ENCODE data around the gene CHKB.

The CHKB gene

DNA sequence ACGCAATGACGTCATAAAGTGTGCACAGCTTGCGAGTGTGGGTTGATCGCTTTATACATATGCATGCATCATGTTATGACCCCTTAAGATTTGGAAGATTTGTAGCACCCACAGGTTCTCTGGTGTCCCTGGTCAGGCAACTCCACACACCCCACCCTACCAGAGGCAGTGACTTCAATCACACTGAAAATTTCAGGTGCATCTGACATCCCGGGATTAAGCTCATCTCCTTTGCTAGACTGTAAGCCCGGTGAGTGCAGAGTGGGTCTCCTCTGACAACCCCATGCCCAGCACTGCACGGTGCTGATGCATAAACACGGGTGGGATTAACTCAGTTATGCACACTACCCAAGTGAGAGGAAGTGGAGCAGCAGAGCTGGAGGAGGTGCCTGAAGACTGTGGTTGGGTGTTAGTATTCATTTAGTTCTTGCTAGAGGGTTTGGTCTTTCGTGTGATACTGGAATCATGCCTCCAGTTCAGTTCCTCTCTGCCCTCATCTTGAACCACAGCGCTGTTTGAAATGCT is 38.8 kb upstream of the CHKB start (continued):
- no peak for TF ChIP-seq ZNF560 (tag by site-specific recombination; IDR thresholded peaks at IDR 0.05; ENCODE audit: borderline replicate concordance)
- TF ChIP-seq ZNF473 (tag by site-specific recombination; IDR thresholded peaks at IDR 0.05): no peak
- TF ChIP-seq, protein P1, sequence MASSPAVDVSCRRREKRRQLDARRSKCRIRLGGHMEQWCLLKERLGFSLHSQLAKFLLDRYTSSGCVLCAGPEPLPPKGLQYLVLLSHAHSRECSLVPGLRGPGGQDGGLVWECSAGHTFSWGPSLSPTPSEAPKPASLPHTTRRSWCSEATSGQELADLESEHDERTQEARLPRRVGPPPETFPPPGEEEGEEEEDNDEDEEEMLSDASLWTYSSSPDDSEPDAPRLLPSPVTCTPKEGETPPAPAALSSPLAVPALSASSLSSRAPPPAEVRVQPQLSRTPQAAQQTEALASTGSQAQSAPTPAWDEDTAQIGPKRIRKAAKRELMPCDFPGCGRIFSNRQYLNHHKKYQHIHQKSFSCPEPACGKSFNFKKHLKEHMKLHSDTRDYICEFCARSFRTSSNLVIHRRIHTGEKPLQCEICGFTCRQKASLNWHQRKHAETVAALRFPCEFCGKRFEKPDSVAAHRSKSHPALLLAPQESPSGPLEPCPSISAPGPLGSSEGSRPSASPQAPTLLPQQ (tag by site-specific recombination; IDR thresholded peaks at IDR 0.05): no peak
- TF ChIP-seq ZNF768 (tag by site-specific recombination; IDR thresholded peaks at IDR 0.05): no peak
- TF ChIP-seq ZBTB20 (tag by site-specific recombination; IDR thresholded peaks at IDR 0.05): peak; percentile 71; the same call in 1 of the 2 replicates
- TF ChIP-seq EGR2 (tag by site-specific recombination; IDR thresholded peaks at IDR 0.05; ENCODE audit: low read depth): 0 out of 2 replicates have a peak, but pooled peaks have one; percentile 8
- peak; percentile 27; the same call in 1 of the 2 replicates for TF ChIP-seq ZFHX2 (tag by site-specific recombination; conservative IDR thresholded peaks at IDR 0.05)
- TF ChIP-seq ZNF239 (tag by site-specific recombination; IDR thresholded peaks at IDR 0.05): no peak
- TF ChIP-seq ZNF629 (tag by site-specific recombination; IDR thresholded peaks at IDR 0.05): peak; percentile 86; the same call in 1 of the 2 replicates
- TF ChIP-seq ZFP69B (tag by site-specific recombination; IDR thresholded peaks at IDR 0.05): no peak
- TF ChIP-seq KLF10 (tag by site-specific recombination; IDR thresholded peaks at IDR 0.05): no peak
- TF ChIP-seq GFI1B (tag by site-specific recombination; IDR thresholded peaks at IDR 0.05): no peak
- TF ChIP-seq, protein P2, sequence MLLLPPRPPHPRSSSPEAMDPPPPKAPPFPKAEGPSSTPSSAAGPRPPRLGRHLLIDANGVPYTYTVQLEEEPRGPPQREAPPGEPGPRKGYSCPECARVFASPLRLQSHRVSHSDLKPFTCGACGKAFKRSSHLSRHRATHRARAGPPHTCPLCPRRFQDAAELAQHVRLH (tag by site-specific recombination; IDR thresholded peaks at IDR 0.05): no peak
- TF ChIP-seq, protein P3, sequence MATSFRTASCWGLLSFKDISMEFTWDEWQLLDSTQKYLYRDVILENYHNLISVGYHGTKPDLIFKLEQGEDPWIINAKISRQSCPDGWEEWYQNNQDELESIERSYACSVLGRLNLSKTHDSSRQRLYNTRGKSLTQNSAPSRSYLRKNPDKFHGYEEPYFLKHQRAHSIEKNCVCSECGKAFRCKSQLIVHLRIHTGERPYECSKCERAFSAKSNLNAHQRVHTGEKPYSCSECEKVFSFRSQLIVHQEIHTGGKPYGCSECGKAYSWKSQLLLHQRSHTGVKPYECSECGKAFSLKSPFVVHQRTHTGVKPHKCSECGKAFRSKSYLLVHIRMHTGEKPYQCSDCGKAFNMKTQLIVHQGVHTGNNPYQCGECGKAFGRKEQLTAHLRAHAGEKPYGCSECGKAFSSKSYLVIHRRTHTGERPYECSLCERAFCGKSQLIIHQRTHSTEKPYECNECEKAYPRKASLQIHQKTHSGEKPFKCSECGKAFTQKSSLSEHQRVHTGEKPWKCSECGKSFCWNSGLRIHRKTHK (tag by site-specific recombination; IDR thresholded peaks at IDR 0.05): no peak
- 0 out of 2 replicates have a peak, but pooled peaks have one; percentile 6 for TF ChIP-seq SP2 (tag by site-specific recombination; IDR thresholded peaks at IDR 0.05)
- TF ChIP-seq, protein P4, sequence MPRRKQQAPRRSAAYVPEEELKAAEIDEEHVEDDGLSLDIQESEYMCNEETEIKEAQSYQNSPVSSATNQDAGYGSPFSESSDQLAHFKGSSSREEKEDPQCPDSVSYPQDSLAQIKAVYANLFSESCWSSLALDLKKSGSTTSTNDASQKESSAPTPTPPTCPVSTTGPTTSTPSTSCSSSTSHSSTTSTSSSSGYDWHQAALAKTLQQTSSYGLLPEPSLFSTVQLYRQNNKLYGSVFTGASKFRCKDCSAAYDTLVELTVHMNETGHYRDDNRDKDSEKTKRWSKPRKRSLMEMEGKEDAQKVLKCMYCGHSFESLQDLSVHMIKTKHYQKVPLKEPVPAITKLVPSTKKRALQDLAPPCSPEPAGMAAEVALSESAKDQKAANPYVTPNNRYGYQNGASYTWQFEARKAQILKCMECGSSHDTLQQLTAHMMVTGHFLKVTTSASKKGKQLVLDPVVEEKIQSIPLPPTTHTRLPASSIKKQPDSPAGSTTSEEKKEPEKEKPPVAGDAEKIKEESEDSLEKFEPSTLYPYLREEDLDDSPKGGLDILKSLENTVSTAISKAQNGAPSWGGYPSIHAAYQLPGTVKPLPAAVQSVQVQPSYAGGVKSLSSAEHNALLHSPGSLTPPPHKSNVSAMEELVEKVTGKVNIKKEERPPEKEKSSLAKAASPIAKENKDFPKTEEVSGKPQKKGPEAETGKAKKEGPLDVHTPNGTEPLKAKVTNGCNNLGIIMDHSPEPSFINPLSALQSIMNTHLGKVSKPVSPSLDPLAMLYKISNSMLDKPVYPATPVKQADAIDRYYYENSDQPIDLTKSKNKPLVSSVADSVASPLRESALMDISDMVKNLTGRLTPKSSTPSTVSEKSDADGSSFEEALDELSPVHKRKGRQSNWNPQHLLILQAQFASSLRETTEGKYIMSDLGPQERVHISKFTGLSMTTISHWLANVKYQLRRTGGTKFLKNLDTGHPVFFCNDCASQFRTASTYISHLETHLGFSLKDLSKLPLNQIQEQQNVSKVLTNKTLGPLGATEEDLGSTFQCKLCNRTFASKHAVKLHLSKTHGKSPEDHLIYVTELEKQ (tag by site-specific recombination; IDR thresholded peaks at IDR 0.05; ENCODE audit: borderline replicate concordance): peak; percentile 47; the same call in 1 of the 2 replicates
- no peak for TF ChIP-seq ZNF114 (tag by site-specific recombination; IDR thresholded peaks at IDR 0.05)
- TF ChIP-seq ZNF391 (tag by site-specific recombination; IDR thresholded peaks at IDR 0.05; ENCODE audit: borderline replicate concordance, low read depth): no peak

DNA sequence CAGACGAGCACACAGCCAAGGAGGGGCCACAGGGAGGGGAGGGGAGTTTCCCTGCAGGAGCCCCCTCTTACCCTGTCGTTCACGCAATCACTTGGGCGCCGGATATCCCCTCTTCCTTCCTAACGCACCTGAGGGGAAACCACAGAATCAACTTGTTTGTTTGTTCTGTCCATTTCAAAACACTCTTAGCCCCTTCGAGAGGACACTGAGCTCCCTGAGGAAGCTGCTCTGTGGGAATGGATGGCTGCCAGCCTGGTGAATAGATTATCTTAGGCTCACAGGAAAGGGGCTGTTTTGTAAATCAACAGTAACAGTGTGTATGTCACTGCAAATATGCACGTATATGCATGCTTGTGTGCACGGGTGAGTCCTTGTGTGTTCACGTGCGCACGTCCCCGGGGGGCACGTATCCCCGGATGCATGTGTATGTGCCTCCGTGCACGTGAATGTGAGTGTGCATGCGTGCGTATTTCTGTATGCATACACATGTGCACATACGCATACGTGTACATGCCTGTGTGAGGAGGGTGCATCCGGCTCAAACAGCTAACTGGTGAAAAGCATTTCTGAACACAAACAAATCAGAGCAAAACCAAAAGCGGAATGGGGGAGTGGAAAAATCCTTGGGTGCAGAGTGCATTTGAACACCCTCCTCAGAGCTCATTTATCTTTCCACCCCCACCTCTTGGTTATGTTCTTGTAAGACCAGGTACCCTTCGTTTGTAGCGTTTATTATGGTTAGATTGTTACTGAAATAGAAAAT is 38.1 kb upstream of the CHKB start:
- POLR2A ChIA-PET: interaction anchor here (0.5 to 1.9 kb wide), 5 partner anchors 38 to 262 kb away, joined by 3 to 13 read pairs (median 6); partner anchors contain the start of genes CHKB, LMF2, NCAPH2 and SCO2
- H3K4me3 ChIP-seq (ENCODE audit: low read depth, low read length): no peak overlapping the region
- H3K36me3 ChIP-seq (ENCODE audit: control insufficient read depth in 2 of 2, insufficient read depth in 1 of 2, low read length in 2 of 2): peaks cover 0 to 9% of the 10 kb centered on the region in 2 experiments; a peak in 1 of 3 replicates
- H3K27ac ChIP-seq (ENCODE audit: extremely low read depth, low read depth, low read length): no peak overlapping the region
- CTCF ChIA-PET: interaction anchor here (0.6 to 4.5 kb wide), 30 partner anchors 8 to 394 kb away, joined by 3 to 24 read pairs (median 4); partner anchors contain the start of genes LMF2, NCAPH2 and SYCE3
- H3K4me1 ChIP-seq (ENCODE audit: control insufficient read depth, insufficient read depth, low read length): peaks cover 7% of the 10 kb centered on the region; the same call in 1 of the 2 replicates
- H3K9me3 ChIP-seq (ENCODE audit: control insufficient read depth, insufficient read depth, low read depth, low read length): no peaks in the 10 kb centered on the region
- TF ChIP-seq MEIS1 (CRISPR knock-in tag; IDR thresholded peaks at IDR 0.05; ENCODE audit: borderline replicate concordance): no peak
- no peak for TF ChIP-seq ZNF223 (tag by site-specific recombination; IDR thresholded peaks at IDR 0.05)
- no peak for TF ChIP-seq ZNF423 (tag by site-specific recombination; IDR thresholded peaks at IDR 0.05)
- TF ChIP-seq ZNF2 (tag by site-specific recombination; IDR thresholded peaks at IDR 0.05): peak; percentile 10; the same call in 1 of the 2 replicates
- TF ChIP-seq ZNF792 (tag by site-specific recombination; IDR thresholded peaks at IDR 0.05): no peak
- TF ChIP-seq, protein P5, sequence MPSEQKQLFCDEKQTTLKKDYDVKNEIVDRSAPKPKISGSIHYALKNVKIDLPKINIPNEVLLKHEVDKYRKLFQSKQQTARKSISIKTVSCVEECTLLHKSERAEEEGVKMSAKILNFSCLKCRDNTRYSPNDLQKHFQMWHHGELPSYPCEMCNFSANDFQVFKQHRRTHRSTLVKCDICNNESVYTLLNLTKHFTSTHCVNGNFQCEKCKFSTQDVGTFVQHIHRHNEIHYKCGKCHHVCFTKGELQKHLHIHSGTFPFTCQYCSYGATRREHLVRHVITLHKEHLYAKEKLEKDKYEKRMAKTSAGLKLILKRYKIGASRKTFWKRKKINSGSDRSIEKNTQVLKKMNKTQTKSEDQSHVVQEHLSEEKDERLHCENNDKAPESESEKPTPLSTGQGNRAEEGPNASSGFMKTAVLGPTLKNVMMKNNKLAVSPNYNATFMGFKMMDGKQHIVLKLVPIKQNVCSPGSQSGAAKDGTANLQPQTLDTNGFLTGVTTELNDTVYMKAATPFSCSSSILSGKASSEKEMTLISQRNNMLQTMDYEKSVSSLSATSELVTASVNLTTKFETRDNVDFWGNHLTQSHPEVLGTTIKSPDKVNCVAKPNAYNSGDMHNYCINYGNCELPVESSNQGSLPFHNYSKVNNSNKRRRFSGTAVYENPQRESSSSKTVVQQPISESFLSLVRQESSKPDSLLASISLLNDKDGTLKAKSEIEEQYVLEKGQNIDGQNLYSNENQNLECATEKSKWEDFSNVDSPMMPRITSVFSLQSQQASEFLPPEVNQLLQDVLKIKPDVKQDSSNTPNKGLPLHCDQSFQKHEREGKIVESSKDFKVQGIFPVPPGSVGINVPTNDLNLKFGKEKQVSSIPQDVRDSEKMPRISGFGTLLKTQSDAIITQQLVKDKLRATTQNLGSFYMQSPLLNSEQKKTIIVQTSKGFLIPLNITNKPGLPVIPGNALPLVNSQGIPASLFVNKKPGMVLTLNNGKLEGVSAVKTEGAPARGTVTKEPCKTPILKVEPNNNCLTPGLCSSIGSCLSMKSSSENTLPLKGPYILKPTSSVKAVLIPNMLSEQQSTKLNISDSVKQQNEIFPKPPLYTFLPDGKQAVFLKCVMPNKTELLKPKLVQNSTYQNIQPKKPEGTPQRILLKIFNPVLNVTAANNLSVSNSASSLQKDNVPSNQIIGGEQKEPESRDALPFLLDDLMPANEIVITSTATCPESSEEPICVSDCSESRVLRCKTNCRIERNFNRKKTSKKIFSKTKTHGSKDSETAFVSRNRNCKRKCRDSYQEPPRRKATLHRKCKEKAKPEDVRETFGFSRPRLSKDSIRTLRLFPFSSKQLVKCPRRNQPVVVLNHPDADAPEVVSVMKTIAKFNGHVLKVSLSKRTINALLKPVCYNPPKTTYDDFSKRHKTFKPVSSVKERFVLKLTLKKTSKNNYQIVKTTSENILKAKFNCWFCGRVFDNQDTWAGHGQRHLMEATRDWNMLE (tag by site-specific recombination; conservative IDR thresholded peaks at IDR 0.05; ENCODE audit: low read depth): no peak
- TF ChIP-seq ZNF629 (tag by site-specific recombination; IDR thresholded peaks at IDR 0.05): no peak; the same call in 1 of the 2 replicates
